Calu3 (cell line): ENCODE measurements around the gene COL9A3. TPM values are rescaled to one million over a fixed set of nuclear protein-coding genes. Genes with fewer than 3 reads are reported as not detected.
"Not testable (repeated sequence)": the region's sequence is repeated elsewhere in the genome, so short reads cannot be mapped to it uniquely, and the experiment has no call there.

ENCODE experiments used
- BruUV-seq: library from RNA; stranded (reverse); fragments of 400-500 nt; replicated peaks from 2 replicates; lab custom pipeline; 2021; lab: Mats Ljungman, UMichigan
- CTCF ChIA-PET: fragments of 300-600 bp; sonication (Branson Sonifier 250); formaldehyde crosslinking; loops from one replicate; lab custom pipeline; 2022; ENCODE audit warnings: antibody characterized with exemption; lab: Charles Lee
- DNase-seq: peaks from one replicate; pipeline ENCODE4 v3.0.0; 2022
- H3K27ac Mint-ChIP-seq: one replicate; pipeline ENCODE4 v1.8.0; 2022; ENCODE audit warnings: mixed read lengths; ENCODE audit not compliant: unreplicated experiment
- H3K27me3 Mint-ChIP-seq: one replicate; pipeline ENCODE4 v1.8.0; 2022; ENCODE audit warnings: mixed read lengths; ENCODE audit not compliant: unreplicated experiment
- H3K36me3 Mint-ChIP-seq: one replicate; pipeline ENCODE4 v1.8.0; 2022; ENCODE audit warnings: mild to moderate bottlenecking, moderate library complexity, mixed read lengths; ENCODE audit not compliant: insufficient read depth, unreplicated experiment
- H3K4me1 Mint-ChIP-seq: one replicate; pipeline ENCODE4 v1.8.0; 2022; ENCODE audit warnings: mild to moderate bottlenecking, low read depth, mixed read lengths; ENCODE audit not compliant: unreplicated experiment
- H3K4me3 Mint-ChIP-seq: one replicate; pipeline ENCODE4 v1.8.0; 2022; ENCODE audit warnings: mild to moderate bottlenecking, low read depth, moderate library complexity, mixed read lengths; ENCODE audit not compliant: unreplicated experiment
- H3K9me3 Mint-ChIP-seq: one replicate; pipeline ENCODE4 v1.8.0; 2022; ENCODE audit warnings: low read depth, mixed read lengths; ENCODE audit not compliant: unreplicated experiment
- CTCF ChIP-seq: fragments of 200-600 bp; IDR thresholded peaks from one replicate; pipeline ENCODE4 v1.8.0; 2022; ENCODE audit warnings: antibody characterized with exemption; ENCODE audit not compliant: unreplicated experiment
- intact Hi-C: fragments of 100-400 bp; cut with micrococcal nuclease; formaldehyde crosslinking; loops from one replicate; pipeline ENCODE4 v1.10.0; 2022; ENCODE audit not compliant: unreplicated experiment
- total RNA-seq: library from RNA; stranded (reverse); gene quantifications from 2 replicates; pipeline ENCODE4 v1.2.3, GENCODE V29; 2022

Gene COL9A3
- total RNA-seq, 1 experiment from 2014 or later = 2.7 TPM

GRCh38 chr20:62845416-62846160 is 28.7 kb downstream of the COL9A3 start:
- no peak for DNase-seq
- no peaks in the 10 kb centered on the region for H3K27me3 Mint-ChIP-seq
- BruUV-seq = no TSS peak
- intact Hi-C loops = no loop called here
- H3K9me3 Mint-ChIP-seq = no peaks in the 10 kb centered on the region
- H3K27ac Mint-ChIP-seq = no peak overlapping the region
- CTCF ChIA-PET = interaction anchor here (0.9 kb wide), 1 partner anchor 18 kb away, joined by 4 read pairs; no protein-coding TSS in a partner anchor
- H3K4me1 Mint-ChIP-seq = no peaks in the 10 kb centered on the region
- TF ChIP-seq CTCF = no peak
- H3K4me3 Mint-ChIP-seq = no peak overlapping the region
- peaks cover 21% of the 10 kb centered on the region for H3K36me3 Mint-ChIP-seq

- TF ChIP-seq CTCF = no peak
- H3K9me3 Mint-ChIP-seq = no peaks in the 10 kb centered on the region
- no TSS peak for BruUV-seq
- no peaks in the 10 kb centered on the region for H3K4me1 Mint-ChIP-seq
- H3K36me3 Mint-ChIP-seq = peaks cover 26% of the 10 kb centered on the region
- intact Hi-C loops = no loop called here
- H3K27me3 Mint-ChIP-seq = no peaks in the 10 kb centered on the region
- CTCF ChIA-PET = no interaction called here
- no peak overlapping the region for H3K4me3 Mint-ChIP-seq
- no peak for DNase-seq
- H3K27ac Mint-ChIP-seq = no peak overlapping the region
Measured at GRCh38 chr20:62846166-62846890, 29.5 kb downstream of the COL9A3 start.

GRCh38 chr20:62848917-62849316 is 32.1 kb downstream of the COL9A3 start:
- H3K9me3 Mint-ChIP-seq, H3K27me3 Mint-ChIP-seq, H3K4me3 Mint-ChIP-seq, H3K27ac Mint-ChIP-seq, BruUV-seq, H3K4me1 Mint-ChIP-seq, DNase-seq, intact Hi-C loops: not testable (repeated sequence)
- peaks cover 21% of the 10 kb centered on the region for H3K36me3 Mint-ChIP-seq
- CTCF ChIA-PET = interaction anchor here (1.2 kb wide), 1 partner anchor 16 kb away, joined by 3 read pairs; no protein-coding TSS in a partner anchor

- Mint-ChIP-seq H3K4me3 (no peak overlapping the region), H3K4me1 (no peaks in the 10 kb centered on the region), H3K9me3 (no peaks in the 10 kb centered on the region), H3K27ac (no peak overlapping the region), H3K27me3 (no peaks in the 10 kb centered on the region), H3K36me3 (peaks cover 19% of the 10 kb centered on the region)
- no TSS peak for BruUV-seq
- CTCF ChIA-PET = interaction anchor here (1.2 kb wide), 1 partner anchor 17 kb away, joined by 3 read pairs; no protein-coding TSS in a partner anchor
- intact Hi-C loops = no loop called here
- no peak for TF ChIP-seq CTCF
- no peak for DNase-seq
Measured at GRCh38 chr20:62849431-62849830, 32.6 kb downstream of the COL9A3 start.
